ENCODE measurements around the gene SLC16A4.
"Not testable (repeated sequence)": the region's sequence is repeated elsewhere in the genome, so short reads cannot be mapped to it uniquely, and the experiment has no call there.

Gene SLC16A4

GRCh38 chr1:110409316-110409715 is 18.5 kb upstream of the SLC16A4 start:
- no peak for DNase-seq (ENCODE audit: low read depth in 2 of 2)

GRCh38 chr1:110408488-110408887 is 17.7 kb upstream of the SLC16A4 start:
- no peak for DNase-seq (ENCODE audit: low read depth in 2 of 2)

- DNase-seq (ENCODE audit: low read depth in 2 of 2) = peak; percentile 84 to 91
These were observed 16.7 kb upstream of the SLC16A4 start, which contains the start of gene LAMTOR5 for GRCh38 chr1:110407260-110408210. Gene LAMTOR5 (minus strand): TSS chr1:110407694. CDS start chr1:110407620, 74 bp downstream.

DNA sequence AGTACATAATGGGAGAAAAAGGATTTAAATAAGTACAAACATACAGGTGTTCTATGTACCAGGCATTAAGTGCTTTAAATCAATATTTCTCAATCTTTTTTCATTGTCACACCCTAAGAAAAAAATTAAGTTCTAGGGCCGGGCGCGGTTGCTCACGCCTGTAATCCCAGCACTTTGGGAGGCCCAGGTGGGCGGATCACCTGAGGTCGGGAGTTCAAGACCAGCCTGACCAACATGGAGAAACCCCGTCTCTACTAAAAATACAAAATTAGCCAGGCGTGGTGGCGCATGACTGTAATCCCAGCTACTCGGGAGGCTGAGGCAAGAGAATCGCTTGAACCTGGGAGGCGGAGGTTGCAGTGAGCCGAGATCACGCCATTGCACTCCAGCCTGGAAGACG is 15.6 kb upstream of the SLC16A4 start:
- DNase-seq (ENCODE audit: low read depth in 2 of 2) = not testable (repeated sequence)

DNA sequence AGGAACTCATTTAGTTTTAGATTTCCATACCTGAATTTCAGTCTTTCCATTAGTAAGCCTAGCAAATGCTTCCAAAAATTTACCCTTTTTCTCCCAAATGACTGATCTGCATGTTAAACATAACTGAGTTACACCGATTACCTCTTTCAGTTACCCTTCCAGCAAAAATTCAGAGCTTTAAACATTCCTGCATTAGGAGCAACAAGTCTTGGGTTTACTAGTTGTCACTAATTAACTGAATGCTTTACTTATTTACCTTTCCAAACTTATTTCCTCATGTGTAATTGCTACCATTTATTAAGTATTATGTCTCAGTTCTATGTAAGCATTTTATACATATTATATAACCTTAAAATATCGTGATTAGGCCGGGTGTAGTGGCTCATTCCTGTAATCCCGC is 13.6 kb upstream of the SLC16A4 start:
- DNase-seq (ENCODE audit: low read depth in 2 of 2) = no peak

- DNase-seq (ENCODE audit: low read depth in 2 of 2) = no peak
These were observed 13.0 kb upstream of the SLC16A4 start for GRCh38 chr1:110403805-110404204.

DNA sequence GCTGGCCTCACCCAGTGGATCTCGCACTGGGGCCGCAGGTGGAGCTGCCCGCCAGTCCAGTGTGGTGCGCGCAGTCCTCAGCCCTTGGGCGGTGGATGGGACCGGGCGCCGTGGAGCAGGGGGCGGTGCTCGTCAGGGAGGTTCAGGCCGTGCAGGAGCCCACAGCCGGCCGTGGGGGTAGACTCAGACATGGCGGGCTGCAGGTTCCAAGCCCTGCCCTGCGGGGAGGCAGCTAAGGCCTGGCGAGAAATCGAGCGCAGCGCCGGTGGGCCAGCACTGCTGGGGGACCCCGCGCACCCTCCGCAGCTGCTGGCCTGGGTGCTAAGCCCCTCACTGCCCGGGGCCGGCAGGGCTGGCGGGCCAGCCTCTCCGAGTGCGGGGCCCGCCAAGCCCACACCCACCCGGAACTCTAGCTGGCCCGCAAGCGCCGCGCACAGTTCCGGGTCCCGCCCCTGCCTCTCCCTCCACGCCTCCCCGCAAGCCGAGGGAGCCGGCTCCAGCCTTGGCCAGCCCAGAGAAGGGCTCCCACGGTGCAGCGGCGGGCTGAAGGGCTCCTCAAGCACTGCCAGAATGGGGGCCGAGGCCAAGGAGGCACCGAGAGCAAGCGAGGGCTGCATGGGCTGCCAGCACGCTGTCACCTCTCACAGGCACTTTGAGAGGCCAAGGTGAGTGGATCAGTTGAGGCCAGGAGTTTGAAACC is 5.6 kb upstream of the SLC16A4 start:
- not testable (repeated sequence) for DNase-seq (ENCODE audit: low read depth in 2 of 2)

- DNase-seq (ENCODE audit: low read depth in 2 of 2) = no peak
These were observed 3.6 kb upstream of the SLC16A4 start for GRCh38 chr1:110394493-110394820.

DNA sequence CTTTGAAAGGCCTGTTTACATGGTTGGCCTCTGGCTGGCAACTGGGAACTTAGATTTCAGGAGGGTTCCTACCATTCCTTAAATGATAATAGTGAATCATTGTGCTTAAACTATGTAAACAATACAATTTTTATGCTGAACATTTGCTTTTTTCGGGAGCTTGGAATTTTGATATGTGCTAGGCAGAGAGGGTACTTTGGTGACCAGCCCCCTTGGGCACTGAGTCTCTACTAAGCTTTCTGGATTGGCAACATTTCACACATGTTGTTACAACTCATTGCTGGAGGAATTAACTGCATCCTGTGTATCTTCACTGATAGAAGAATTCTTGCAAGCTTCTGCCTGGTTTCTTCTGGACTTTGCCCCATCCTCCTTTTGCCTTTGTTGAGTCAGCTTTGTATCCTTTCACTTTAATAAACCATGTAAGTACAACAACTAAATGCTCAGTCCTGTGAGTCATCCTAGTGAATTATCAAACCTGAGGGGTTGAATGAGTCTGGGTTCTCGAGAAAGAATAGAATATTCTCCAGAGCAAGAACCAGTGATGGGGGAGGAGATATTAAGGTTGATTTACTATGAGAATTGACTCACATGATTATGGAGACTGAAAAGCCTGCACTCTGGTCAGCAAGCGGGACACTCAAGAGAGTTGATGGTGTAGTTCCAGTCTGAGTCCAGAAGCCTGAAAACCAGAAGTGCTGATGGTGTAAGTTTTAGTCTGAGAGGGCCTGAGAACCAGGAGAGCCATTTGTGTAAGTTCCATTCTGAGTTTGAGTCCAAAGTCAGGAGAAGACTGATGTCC is 3.1 kb upstream of the SLC16A4 start:
- DNase-seq (ENCODE audit: low read depth in 2 of 2) = no peak

DNA sequence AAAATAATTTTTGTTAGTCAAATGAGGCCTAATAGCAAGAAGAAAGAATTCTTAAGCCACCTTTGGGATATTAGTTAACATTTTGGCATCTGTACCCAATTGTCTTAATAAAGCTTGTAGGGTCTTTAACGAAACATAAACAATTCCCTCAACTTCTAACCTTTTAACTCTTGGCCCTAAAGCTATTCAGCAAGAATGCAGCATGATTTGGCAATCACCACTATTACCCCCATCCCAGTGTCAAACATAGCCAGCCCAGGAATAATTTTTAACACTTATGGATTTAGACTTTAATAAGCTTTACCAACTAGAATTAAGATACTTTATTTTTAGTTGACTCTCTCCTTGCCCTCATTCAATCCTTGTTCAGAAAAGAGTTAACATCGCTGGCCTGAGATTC is 2.5 kb upstream of the SLC16A4 start:
- no peak for DNase-seq (ENCODE audit: low read depth in 2 of 2)

DNA sequence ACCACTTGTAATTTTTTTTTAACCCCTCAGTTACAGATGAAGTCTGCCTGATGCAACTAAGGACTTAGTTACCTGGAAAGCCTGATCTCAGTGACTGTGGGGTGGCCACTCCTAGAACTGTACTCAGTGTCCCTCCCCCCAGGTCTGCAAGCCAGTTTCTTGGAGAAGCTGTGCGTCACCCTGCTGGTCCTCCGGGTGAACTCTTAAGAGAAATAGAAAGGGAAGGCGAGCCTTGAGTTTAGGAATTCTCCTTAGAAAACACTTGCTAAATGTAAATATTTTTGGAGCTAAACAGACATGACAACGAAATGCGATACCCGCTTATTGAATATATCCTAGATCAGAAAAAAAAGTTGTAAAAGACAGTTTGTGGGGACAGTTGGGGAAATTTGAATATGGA is 730 bp downstream of the SLC16A4 start:
- DNase-seq (ENCODE audit: low read depth in 2 of 2) = no peak

GRCh38 chr1:110387048-110387754 is 3.6 kb downstream of the SLC16A4 start:
- no peak for DNase-seq (ENCODE audit: low read depth in 2 of 2)

DNA sequence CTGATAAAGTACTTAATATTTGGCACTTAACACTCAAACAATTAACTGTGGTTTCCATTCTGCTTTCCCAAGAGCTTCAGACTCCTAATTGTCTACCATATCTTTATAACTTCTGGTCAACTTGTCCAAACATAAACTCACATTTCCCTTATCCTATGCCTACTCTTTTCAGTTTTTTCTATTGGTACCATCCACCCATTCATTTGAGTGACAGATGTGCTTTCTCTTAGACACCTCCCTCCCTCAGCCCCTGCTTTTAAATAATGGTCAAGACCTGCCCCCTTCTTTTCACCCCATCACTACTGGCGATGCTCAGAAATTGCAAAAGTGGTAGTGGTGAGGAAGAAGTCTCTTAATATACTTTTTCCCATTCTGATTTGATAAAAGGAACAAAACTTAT is 5.5 kb downstream of the SLC16A4 start:
- no peak for DNase-seq (ENCODE audit: low read depth in 2 of 2)

DNA sequence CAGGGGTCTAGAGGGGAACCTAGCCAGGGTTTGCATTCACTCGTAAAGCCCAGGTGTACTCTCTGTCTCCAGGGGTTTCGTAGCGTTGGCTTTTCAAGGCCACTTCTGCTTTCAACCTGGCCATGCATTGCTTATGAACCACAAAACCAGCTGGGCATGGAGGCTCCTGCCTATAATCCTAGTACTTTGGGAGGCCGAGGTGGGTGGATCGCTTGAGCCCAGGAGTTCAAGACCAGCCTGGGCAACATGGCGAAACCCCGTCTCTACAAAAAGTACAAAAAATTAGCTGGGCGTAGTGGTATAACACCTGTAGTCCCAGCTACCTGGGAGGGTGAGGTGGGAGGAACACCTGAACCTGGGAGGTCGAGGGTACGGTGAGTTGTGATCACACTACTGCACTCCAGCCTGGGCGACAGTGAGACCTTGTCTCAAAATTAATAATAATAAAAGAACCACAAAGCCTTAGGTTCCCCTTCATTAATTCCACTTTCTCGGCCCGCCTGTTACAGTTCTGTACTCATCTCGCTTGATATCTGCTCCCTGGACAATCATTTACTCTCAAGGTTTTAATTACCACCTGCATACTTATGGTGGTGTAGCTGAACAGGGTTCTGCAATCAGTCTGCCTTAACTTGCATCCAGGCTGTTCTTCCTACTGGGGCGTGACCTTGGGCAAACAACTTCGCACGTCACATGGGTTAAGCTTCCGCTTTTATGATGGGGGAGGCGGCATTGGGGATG is 6.1 kb downstream of the SLC16A4 start:
- DNase-seq (ENCODE audit: low read depth in 2 of 2) = no peak

- no peak for DNase-seq (ENCODE audit: low read depth in 2 of 2)
These were observed 7.4 kb downstream of the SLC16A4 start for GRCh38 chr1:110383251-110383990.

DNA sequence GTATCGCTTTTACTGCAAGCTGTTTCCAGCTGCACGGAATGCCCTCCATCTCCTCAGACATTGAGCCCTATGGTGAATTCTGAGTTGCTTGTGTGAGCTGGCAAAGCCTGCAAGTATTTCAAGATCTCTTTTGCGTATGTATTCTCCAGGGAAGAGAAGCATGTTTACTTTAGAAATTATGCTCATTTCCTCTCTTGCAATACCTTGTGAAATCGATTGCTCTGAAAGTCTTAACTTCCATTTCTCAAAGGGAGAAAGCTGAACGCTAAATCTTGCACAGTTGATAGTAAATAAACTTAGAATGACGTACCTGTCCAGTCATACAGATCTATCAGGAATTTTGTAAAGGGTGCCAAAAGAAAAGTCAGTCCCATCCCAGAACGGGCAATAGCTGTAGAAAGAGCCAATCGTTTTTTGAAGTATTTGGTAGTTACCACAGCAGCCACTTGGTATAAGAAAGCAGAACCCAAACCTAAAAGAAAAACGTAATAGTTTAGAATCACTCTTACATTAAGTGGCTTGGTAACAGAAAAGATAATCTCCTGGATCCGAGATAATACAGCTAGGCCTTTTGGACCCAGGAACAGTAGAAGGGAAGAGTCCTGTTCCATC is 10.0 kb downstream of the SLC16A4 start:
- DNase-seq (ENCODE audit: low read depth in 2 of 2) = no peak

DNA sequence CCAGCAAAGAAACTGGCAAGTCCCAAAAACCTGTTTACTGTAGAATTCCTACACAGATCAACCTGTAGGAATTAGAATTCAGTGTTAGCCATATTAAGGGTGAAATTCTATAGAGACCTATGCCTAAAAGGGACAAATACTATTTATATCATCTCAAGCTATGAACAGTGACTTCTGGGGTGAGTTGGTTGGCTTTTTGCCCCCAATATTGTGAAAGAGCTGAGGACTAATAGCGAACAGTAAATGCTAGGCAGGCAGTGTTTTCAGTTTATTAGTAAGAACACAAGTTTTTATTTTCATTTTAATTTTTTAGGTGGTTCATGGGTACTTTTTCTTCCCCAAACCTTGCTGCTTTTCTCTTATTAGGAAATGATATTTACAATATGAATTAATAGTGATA is 15.3 kb downstream of the SLC16A4 start:
- no peak for DNase-seq (ENCODE audit: low read depth in 2 of 2)

GRCh38 chr1:110370827-110371226 is 20.0 kb downstream of the SLC16A4 start:
- DNase-seq (ENCODE audit: low read depth in 2 of 2) = peak in 1 of 2 experiments; percentile 2

DNA sequence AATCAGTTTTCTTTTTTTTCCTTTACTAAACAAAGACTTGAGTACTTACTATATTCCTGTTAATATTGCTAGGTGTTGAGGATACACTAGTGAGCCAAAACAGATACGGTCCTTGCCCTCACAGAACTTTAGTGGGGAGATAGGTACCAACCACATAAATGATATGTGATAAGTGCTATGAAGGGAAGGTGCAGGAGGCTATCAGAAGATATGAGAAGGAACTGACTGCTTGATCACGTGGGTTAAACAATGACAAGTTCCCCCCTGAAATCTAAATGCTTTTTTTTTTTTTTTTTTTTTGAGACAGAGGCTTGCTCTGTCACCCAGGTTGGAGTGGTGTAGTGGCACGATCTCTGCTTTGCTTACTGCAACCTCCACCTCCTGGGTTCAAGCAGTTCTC is 26.6 kb downstream of the SLC16A4 start:
- DNase-seq (ENCODE audit: low read depth in 2 of 2) = no peak

GRCh38 chr1:110361856-110362255 is 29.0 kb downstream of the SLC16A4 start:
- no peak for DNase-seq (ENCODE audit: low read depth in 2 of 2)
